Measurements from ENCODE around the gene HOXC12.

HOXC12 gene

DNA sequence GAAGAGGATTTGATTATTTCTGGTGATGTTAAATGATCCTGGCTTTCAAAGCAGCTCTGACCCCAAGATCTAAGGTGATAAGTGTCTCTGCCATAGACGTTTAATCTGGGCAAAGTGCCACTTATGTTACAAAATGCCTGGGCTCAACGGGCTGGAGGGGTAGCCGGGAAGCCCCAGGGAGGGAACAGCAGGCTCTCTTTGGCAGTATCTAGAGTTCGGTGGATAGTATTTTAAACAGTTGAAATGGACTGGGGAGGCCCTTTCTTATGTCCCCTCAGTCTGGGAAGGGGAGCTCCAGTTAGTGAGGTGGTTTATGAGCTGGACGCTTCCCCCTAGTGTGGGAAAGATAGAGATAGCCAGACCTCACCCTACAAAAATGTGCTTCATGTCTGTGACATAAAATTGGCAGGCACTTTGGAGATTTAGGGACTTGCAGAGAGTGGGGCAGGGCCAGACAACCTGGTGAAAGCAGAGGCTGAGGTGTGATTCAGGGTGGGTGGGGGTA, 12.8 kb downstream of the HOXC12 start:
- TF ChIP-seq CREB1 (IDR thresholded peaks at IDR 0.05; ENCODE audit: low read depth) = no peak
- no peak for TF ChIP-seq TAF1 (IDR thresholded peaks at IDR 0.05; ENCODE audit: low read depth)
- TF ChIP-seq YY1 (IDR thresholded peaks at IDR 0.05; ENCODE audit: low read depth) = no peak
- TF ChIP-seq ZBTB7A (IDR thresholded peaks at IDR 0.05; ENCODE audit: low read depth) = no peak
- TF ChIP-seq REST (IDR thresholded peaks at IDR 0.05; ENCODE audit: low read depth) = no peak
- TF ChIP-seq FOXM1 (IDR thresholded peaks at IDR 0.05; ENCODE audit: borderline replicate concordance, low read depth) = no peak
- TF ChIP-seq TCF12 (IDR thresholded peaks at IDR 0.05; ENCODE audit: low read depth) = no peak
- no peak for TF ChIP-seq TEAD4 (IDR thresholded peaks at IDR 0.05)
- TF ChIP-seq EP300 (IDR thresholded peaks at IDR 0.05; ENCODE audit: borderline replicate concordance) = no peak
- TF ChIP-seq MAX (IDR thresholded peaks at IDR 0.05) = no peak
- TF ChIP-seq EGR1 (IDR thresholded peaks at IDR 0.05) = no peak

DNA sequence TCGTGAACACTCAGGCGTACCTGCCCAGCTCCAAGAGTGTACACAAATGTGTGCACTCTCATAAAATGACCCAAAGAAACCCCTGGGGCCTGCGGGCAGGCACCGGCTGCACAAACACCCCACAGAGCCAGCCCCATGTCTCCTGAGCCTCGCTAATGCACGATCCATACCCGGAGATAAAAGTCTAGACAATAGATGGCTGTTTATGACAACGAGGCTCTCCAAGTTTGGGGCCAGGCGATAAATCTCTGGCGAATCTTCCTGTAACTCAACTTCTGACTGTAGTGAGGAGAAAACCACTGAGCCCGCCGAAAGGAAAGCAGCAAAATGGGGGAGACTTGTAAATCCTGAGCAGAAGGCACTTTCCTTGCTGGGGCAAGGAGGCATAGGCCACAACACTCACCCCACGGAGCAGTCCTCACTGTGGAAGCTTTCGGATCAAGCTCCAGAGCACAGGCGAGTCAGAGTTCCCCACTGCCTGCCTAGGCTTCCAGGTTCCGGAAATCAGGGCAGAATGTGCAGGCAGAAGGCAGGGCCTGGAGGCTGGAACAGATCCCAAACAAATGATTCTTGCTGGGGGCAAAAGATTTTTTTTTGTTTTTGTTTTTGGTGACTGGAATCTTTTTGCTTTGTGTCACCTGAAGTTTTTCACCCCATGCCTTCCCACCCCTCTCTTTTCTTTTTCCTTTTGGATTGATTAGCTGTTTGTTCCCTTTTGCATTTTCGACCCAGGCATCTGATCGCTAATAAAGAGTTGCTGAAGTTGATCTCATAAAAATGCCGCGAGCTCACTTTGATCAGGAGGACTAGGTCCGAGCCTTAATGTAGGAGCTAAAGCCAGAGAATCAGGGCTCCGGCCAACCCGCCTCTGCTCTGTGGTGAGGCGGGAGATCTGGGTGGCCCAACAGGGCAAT, 13.8 kb downstream of the HOXC12 start:
- no peak for TF ChIP-seq FOXM1 (IDR thresholded peaks at IDR 0.05; ENCODE audit: borderline replicate concordance, low read depth)
- TF ChIP-seq MAX (IDR thresholded peaks at IDR 0.05) = no peak
- TF ChIP-seq TAF1 (IDR thresholded peaks at IDR 0.05; ENCODE audit: low read depth) = no peak
- TF ChIP-seq RAD21 (IDR thresholded peaks at IDR 0.05; ENCODE audit: low read depth) = no peak
- TF ChIP-seq EP300 (IDR thresholded peaks at IDR 0.05; ENCODE audit: borderline replicate concordance) = no peak
- TF ChIP-seq YY1 (IDR thresholded peaks at IDR 0.05; ENCODE audit: low read depth) = no peak
- TF ChIP-seq ZBTB7A (IDR thresholded peaks at IDR 0.05; ENCODE audit: low read depth) = no peak
- no peak for TF ChIP-seq TCF12 (IDR thresholded peaks at IDR 0.05; ENCODE audit: low read depth)
- no peak for TF ChIP-seq CREB1 (IDR thresholded peaks at IDR 0.05; ENCODE audit: low read depth)

DNA sequence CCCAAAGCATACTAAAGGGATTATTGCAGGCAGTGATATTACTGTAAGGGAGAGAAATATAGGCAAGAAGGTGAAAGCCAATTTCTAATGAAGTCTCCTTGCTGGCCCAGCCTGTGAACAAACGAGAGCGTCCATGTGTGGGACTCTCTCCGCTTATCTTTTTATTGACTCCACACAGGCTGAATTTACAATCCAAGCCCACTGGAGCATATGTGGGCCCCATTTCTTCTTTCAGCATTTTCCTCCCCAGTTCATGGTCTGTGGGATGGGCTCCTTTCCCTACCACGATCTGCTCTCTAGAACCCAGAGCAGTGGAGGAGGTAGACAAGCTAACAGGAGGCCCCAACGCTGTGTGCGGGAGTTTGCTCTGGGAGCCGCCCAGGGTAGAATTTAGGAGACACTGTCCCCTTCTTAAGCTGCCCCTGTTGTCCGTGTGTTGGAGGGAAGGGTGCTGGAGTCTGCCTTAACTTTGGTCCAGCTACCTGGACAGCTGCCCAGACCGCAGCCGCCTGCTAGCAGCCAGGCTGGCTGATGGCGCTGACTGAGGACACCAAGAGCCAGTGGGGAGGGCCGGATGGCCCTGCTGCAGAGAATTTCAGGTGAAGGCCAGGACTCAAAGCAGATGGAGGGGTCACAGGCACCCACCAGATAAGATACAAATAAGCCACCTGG, 15.0 kb downstream of the HOXC12 start:
- TF ChIP-seq MAX (IDR thresholded peaks at IDR 0.05) = no peak
- no peak for TF ChIP-seq ZBTB7A (IDR thresholded peaks at IDR 0.05; ENCODE audit: low read depth)
- TF ChIP-seq REST (IDR thresholded peaks at IDR 0.05; ENCODE audit: low read depth) = no peak
- TF ChIP-seq YY1 (IDR thresholded peaks at IDR 0.05; ENCODE audit: low read depth) = no peak
- no peak for TF ChIP-seq CREB1 (IDR thresholded peaks at IDR 0.05; ENCODE audit: low read depth)
- TF ChIP-seq CEBPB (IDR thresholded peaks at IDR 0.05) = no peak
- TF ChIP-seq TEAD4 (IDR thresholded peaks at IDR 0.05) = no peak
- no peak for TF ChIP-seq EP300 (IDR thresholded peaks at IDR 0.05; ENCODE audit: borderline replicate concordance)
- no peak for TF ChIP-seq FOXM1 (IDR thresholded peaks at IDR 0.05; ENCODE audit: borderline replicate concordance, low read depth)
- TF ChIP-seq USF1 (IDR thresholded peaks at IDR 0.05) = no peak
- no peak for TF ChIP-seq TAF1 (IDR thresholded peaks at IDR 0.05; ENCODE audit: low read depth)
- TF ChIP-seq EGR1 (IDR thresholded peaks at IDR 0.05) = no peak
- no peak for TF ChIP-seq TCF12 (IDR thresholded peaks at IDR 0.05; ENCODE audit: low read depth)
- TF ChIP-seq NFIC (IDR thresholded peaks at IDR 0.05) = no peak
- no peak for TF ChIP-seq RAD21 (IDR thresholded peaks at IDR 0.05; ENCODE audit: low read depth)

DNA sequence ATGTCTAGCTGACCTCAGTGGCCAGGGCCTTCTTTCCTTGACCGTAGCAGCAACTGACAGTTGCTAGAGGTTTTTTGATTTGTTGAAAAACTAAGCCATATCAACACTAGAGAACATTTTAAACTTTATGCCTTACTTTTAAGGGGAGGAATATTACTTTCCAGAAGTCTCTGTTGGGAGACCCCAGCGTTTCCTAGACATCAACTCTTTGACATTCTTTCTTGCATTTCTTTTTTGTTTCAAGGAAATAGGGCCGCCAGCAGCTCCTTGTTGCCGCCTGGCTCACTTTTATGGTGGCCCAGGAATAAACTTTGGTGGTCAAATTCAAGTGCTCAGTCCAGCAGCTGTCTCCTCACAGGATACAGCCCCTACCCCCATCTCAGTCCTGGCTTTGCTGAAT, 15.7 kb downstream of the HOXC12 start:
- TF ChIP-seq TAF1 (IDR thresholded peaks at IDR 0.05; ENCODE audit: low read depth) (no peak), FOXM1 (IDR thresholded peaks at IDR 0.05; ENCODE audit: borderline replicate concordance, low read depth) (no peak), REST (IDR thresholded peaks at IDR 0.05; ENCODE audit: low read depth) (no peak), ZBTB7A (IDR thresholded peaks at IDR 0.05; ENCODE audit: low read depth) (no peak), YY1 (IDR thresholded peaks at IDR 0.05; ENCODE audit: low read depth) (no peak), TEAD4 (IDR thresholded peaks at IDR 0.05) (no peak), EGR1 (IDR thresholded peaks at IDR 0.05) (no peak), CEBPB (IDR thresholded peaks at IDR 0.05) (no peak), MAX (IDR thresholded peaks at IDR 0.05) (no peak), EP300 (IDR thresholded peaks at IDR 0.05; ENCODE audit: borderline replicate concordance) (no peak), USF1 (IDR thresholded peaks at IDR 0.05) (no peak)
